ENCODE data around the gene NOX5.

The NOX5 gene

GRCh38 chr15:69082021-69082502 lies 67.6 kb downstream of the NOX5 start:
- DNase-seq (ENCODE audit: low spot score), result no peak

- DNase-seq (ENCODE audit: low spot score), result no peak
Observed at GRCh38 chr15:69082554-69082953, 68.1 kb downstream of the NOX5 start.

GRCh38 chr15:69084404-69085030 lies 70.0 kb downstream of the NOX5 start:
- DNase-seq (ENCODE audit: low spot score), result no peak

- no peak for DNase-seq (ENCODE audit: low spot score)
Observed at GRCh38 chr15:69085325-69086081, 71.0 kb downstream of the NOX5 start.

- DNase-seq (ENCODE audit: low spot score), result no peak
Observed at GRCh38 chr15:69086427-69087204, 72.1 kb downstream of the NOX5 start.

- no peak for DNase-seq (ENCODE audit: low spot score)
Observed at GRCh38 chr15:69087366-69087976, 73.0 kb downstream of the NOX5 start.

- DNase-seq (ENCODE audit: low spot score), result no peak
Observed at GRCh38 chr15:69088300-69088965, 73.9 kb downstream of the NOX5 start.

GRCh38 chr15:69089258-69089657 lies 74.8 kb downstream of the NOX5 start:
- DNase-seq (ENCODE audit: low spot score), result no peak

- no peak for DNase-seq (ENCODE audit: low spot score)
Observed at GRCh38 chr15:69090197-69090948, 75.9 kb downstream of the NOX5 start.

GRCh38 chr15:69091654-69092053 lies 77.2 kb downstream of the NOX5 start:
- no peak for DNase-seq (ENCODE audit: low spot score)

GRCh38 chr15:69092159-69092558 lies 77.7 kb downstream of the NOX5 start:
- DNase-seq (ENCODE audit: low spot score), result no peak

- no peak for DNase-seq (ENCODE audit: low spot score)
Observed at GRCh38 chr15:69093127-69093526, 78.6 kb downstream of the NOX5 start.

- no peak for DNase-seq (ENCODE audit: low spot score)
Observed at GRCh38 chr15:69093614-69094013, 79.1 kb downstream of the NOX5 start.

- DNase-seq (ENCODE audit: low spot score), result no peak
Observed at GRCh38 chr15:69094124-69094921, 79.8 kb downstream of the NOX5 start.

GRCh38 chr15:69095274-69095673 lies 80.8 kb downstream of the NOX5 start:
- DNase-seq (ENCODE audit: low spot score), result no peak

- no peak for DNase-seq (ENCODE audit: low spot score)
Observed at GRCh38 chr15:69096196-69096595, 81.7 kb downstream of the NOX5 start.

- no peak for DNase-seq (ENCODE audit: low spot score)
Observed at GRCh38 chr15:69096626-69097025, 82.1 kb downstream of the NOX5 start.

GRCh38 chr15:69098771-69099170 lies 84.3 kb downstream of the NOX5 start:
- DNase-seq (ENCODE audit: low spot score), result no peak

GRCh38 chr15:69099941-69100340 lies 85.4 kb downstream of the NOX5 start:
- DNase-seq (ENCODE audit: low spot score), result no peak

GRCh38 chr15:69100821-69101220 lies 86.3 kb downstream of the NOX5 start:
- DNase-seq (ENCODE audit: low spot score), result no peak

Measured in germinal center (tissue), 1 donor.